Epithelial cell of esophagus (primary cell): ENCODE data around the gene ADAM10.

ENCODE experiments used
- DNase-seq: peaks from one replicate; pipeline ENCODE4 v3.0.0; 2010; ENCODE audit warnings: low read depth
- H3K4me3 ChIP-seq: 2 replicates; pipeline ENCODE4 v1.5.1; 2011; ENCODE audit warnings: mild to moderate bottlenecking, low read length, control low read depth
- CTCF ChIP-seq: IDR thresholded peaks from 2 replicates; pipeline ENCODE4 v1.5.1; 2011; ENCODE audit warnings: low read depth, mild to moderate bottlenecking, low read length, control low read depth, inconsistent platforms; ENCODE audit not compliant: insufficient read depth; ENCODE audit errors: missing control alignments

Gene ADAM10

GRCh38 chr15:58760385-58761009 lies 11.0 kb upstream of the ADAM10 start:
- no peak overlapping the region for H3K4me3 ChIP-seq
- no peak for TF ChIP-seq CTCF
- no peak for DNase-seq

GRCh38 chr15:58758141-58758540 lies 8.6 kb upstream of the ADAM10 start:
- no peak for TF ChIP-seq CTCF
- no peak overlapping the region for H3K4me3 ChIP-seq
- peak; percentile 20 for DNase-seq

DNA sequence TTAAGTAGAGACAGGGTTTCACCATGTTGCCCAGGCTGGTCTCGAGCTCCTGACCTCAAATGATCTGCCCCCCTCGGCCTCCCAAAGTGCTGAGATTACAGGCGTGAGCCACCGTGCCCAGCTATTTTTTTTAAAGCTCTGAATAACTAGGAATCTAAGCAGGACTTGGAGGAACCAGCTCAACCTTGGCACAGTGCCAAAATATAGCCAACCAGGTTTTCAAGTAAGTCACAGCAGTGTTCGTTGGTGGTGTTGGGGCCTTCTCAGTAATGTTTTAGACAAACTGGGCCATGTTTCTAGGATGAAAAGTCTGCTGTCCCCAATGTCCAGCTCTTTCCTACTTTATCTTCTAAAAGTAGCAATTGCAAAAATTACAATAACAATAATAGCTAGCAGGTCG lies 6.4 kb upstream of the ADAM10 start:
- TF ChIP-seq CTCF: no peak
- no peak overlapping the region for H3K4me3 ChIP-seq
- DNase-seq: peak; percentile 55

GRCh38 chr15:58755350-58755749 lies 5.8 kb upstream of the ADAM10 start:
- H3K4me3 ChIP-seq: no peak overlapping the region
- TF ChIP-seq CTCF: no peak
- DNase-seq: no peak

DNA sequence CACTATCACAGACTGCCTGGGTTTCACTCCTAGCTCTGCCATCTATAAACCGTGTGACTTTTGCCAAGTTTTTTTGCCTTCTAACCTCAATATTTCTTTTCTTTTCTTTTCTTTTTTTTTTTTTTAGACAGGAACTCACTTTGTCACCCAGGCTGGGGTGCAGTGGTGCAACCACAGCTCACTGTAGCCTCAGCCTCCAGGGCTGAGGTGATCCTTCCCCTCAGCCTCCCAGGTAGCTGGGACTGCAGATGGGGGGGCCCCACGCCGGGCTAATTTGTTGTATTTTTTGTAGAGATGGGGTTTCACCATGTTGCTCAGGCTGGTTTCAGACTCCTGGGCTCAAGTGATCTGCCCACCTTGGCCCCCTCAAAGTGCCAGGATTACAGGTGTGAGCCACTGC lies 3.2 kb upstream of the ADAM10 start:
- no peak for DNase-seq

GRCh38 chr15:58748852-58749531 lies 515 bp downstream of the ADAM10 start:
- DNase-seq: peak; percentile 42

More for the DNA sequence above, 3.2 kb upstream of the ADAM10 start:
- no peak for TF ChIP-seq CTCF
- H3K4me3 ChIP-seq: no peak overlapping the region

More at GRCh38 chr15:58748852-58749531, 515 bp downstream of the ADAM10 start:
- no peak for TF ChIP-seq CTCF
- H3K4me3 ChIP-seq: peak overlapping the region; percentile 91
